GM12878 (cell line): ENCODE results near the gene FIGLA. TPM values are rescaled to one million over a fixed set of nuclear protein-coding genes. Genes with fewer than 3 reads are reported as not detected.

ENCODE experiments used
- ATAC-seq: fragments of 200-7000 bp; cut with Tn5 transposase; 3 replicates; pipeline ENCODE4 v1.9.1; 2020; ENCODE audit warnings: mild to moderate bottlenecking, moderate library complexity
- BruUV-seq: library from RNA; stranded (reverse); fragments of 400-500 nt; replicated peaks from 2 replicates; lab custom pipeline; 2021; lab: Mats Ljungman, UMichigan
- CTCF ChIA-PET: fragments of 300-600 bp; sonication (Branson Sonifier 250); formaldehyde crosslinking; extraction: SDS; loops from one replicate; lab custom pipeline; 2021; ENCODE audit warnings: inconsistent platforms; lab: Yijun Ruan, JAX
- POLR2A ChIA-PET: fragments of 350-600 bp; formaldehyde crosslinking; extraction: SDS; loops from one replicate; lab custom pipeline; 2021; ENCODE audit warnings: inconsistent platforms; lab: Charles Lee
- RAD21 ChIA-PET: fragments of 300-600 bp; sonication (Branson Sonifier 250); formaldehyde crosslinking; loops from one replicate; lab custom pipeline; 2023; ENCODE audit warnings: antibody characterized with exemption; ENCODE audit not compliant: unreplicated experiment; lab: Charles Lee
- SMC1A ChIA-PET: fragments of 300-600 bp; sonication (Branson Sonifier 250); formaldehyde crosslinking; loops from one replicate; lab custom pipeline; 2023; ENCODE audit not compliant: unreplicated experiment, uncharacterized antibody; lab: Charles Lee
- DNase-seq: peaks from one replicate; pipeline ENCODE4 v3.0.0-alpha.2; 2011; ENCODE audit warnings: low read depth, low spot score
- FAIRE-seq: peaks from 3 replicates; lab custom pipeline; 2011; peaks lifted over from hg19 to GRCh38; lab: Jason Lieb, UNC
- H2AFZ ChIP-seq: 2 replicates; pipeline ENCODE4 v1.6.0; 2011; ENCODE audit warnings: low read depth, low read length, control low read depth; ENCODE audit not compliant: control insufficient read depth
- H3K27ac ChIP-seq: 2 replicates; pipeline ENCODE4 v1.5.1; 2011; ENCODE audit warnings: control low read depth; ENCODE audit not compliant: control insufficient read depth, insufficient read depth
- H3K27me3 ChIP-seq, 2 experiments: replicated peaks in 1 of 2; 2 replicates each; pipeline versions ENCODE4 v1.6.0 to v1.6.1; 2011; ENCODE audit warnings: low read length in 1 of 2; ENCODE audit not compliant: control insufficient read depth in 2 of 2, insufficient read depth in 2 of 2
- H3K36me3 ChIP-seq, 2 experiments: 2 replicates each; pipeline ENCODE4 v1.5.1; 2011; ENCODE audit warnings: low read length in 1 of 2; ENCODE audit not compliant: control insufficient read depth in 2 of 2, insufficient read depth in 2 of 2
- H3K4me1 ChIP-seq: 2 replicates; pipeline ENCODE4 v1.6.1; 2011; ENCODE audit warnings: mild to moderate bottlenecking, low read length, moderate library complexity, mixed read lengths; ENCODE audit not compliant: control insufficient read depth, insufficient read depth
- H3K4me2 ChIP-seq: 2 replicates; pipeline ENCODE4 v1.6.0; 2011; ENCODE audit warnings: control low read depth; ENCODE audit not compliant: control insufficient read depth, insufficient read depth
- H3K4me3 ChIP-seq: fragments of 200-600 bp; sonication (generic); 2 replicates; pipeline ENCODE4 v1.5.1; 2016
- H3K79me2 ChIP-seq: 2 replicates; pipeline ENCODE4 v1.6.0; 2011; ENCODE audit warnings: low read length; ENCODE audit not compliant: control insufficient read depth, insufficient read depth
- H3K9ac ChIP-seq: 2 replicates; pipeline ENCODE4 v1.8.0; 2011; ENCODE audit warnings: low read length, control low read depth, mixed read lengths; ENCODE audit not compliant: control insufficient read depth, insufficient read depth
- H3K9me3 ChIP-seq: replicated peaks from 3 replicates; pipeline ENCODE4 v1.5.1; 2011; ENCODE audit warnings: mild to moderate bottlenecking, low read length; ENCODE audit not compliant: control insufficient read depth, insufficient read depth
- H4K20me1 ChIP-seq: 2 replicates; pipeline ENCODE4 v1.6.0; 2011; ENCODE audit not compliant: control insufficient read depth, insufficient read depth
- ASH2L ChIP-seq: fragments of 300-600, 200-600 bp; sonication (generic); IDR thresholded peaks from 2 replicates; pipeline ENCODE4 v1.6.1; 2017; ENCODE audit warnings: low read depth, mild to moderate bottlenecking, borderline replicate concordance
- ATF2 ChIP-seq: IDR thresholded peaks from 2 replicates; pipeline ENCODE4 v1.6.1; 2012; ENCODE audit warnings: low read length, inconsistent platforms
- CBFB ChIP-seq: IDR thresholded peaks from 2 replicates; pipeline ENCODE4 v1.6.1; 2016; ENCODE audit warnings: antibody characterized with exemption, low read depth
- CBX3 ChIP-seq: fragments of 200-600 bp; sonication (generic); IDR thresholded peaks from 2 replicates; pipeline ENCODE4 v1.6.1; 2016; ENCODE audit warnings: low read depth, borderline replicate concordance
- CHD2 ChIP-seq: IDR thresholded peaks from 2 replicates; pipeline ENCODE4 v1.6.1; 2011; ENCODE audit warnings: low read depth, low read length, improper control_type of control experiment, borderline replicate concordance
- ESRRA ChIP-seq: IDR thresholded peaks from 2 replicates; pipeline ENCODE4 v1.6.1; 2012; ENCODE audit warnings: mild to moderate bottlenecking, low read length, improper control_type of control experiment
- KLF5 ChIP-seq: fragments of 450-650 bp; IDR thresholded peaks from 2 replicates; pipeline ENCODE4 v1.6.1; 2014; ENCODE audit warnings: mild to moderate bottlenecking; ENCODE audit not compliant: partially characterized antibody
- MAX ChIP-seq: IDR thresholded peaks from 2 replicates; pipeline ENCODE4 v1.6.1; 2012; ENCODE audit warnings: low read depth, low read length, improper control_type of control experiment
- MTA3 ChIP-seq: IDR thresholded peaks from 2 replicates; pipeline ENCODE4 v1.6.1; 2012; ENCODE audit warnings: low read length, inconsistent platforms, borderline replicate concordance
- MYC ChIP-seq: IDR thresholded peaks from 2 replicates; pipeline ENCODE4 v1.6.1; 2011; ENCODE audit warnings: mild to moderate bottlenecking, low read length, moderate library complexity, inconsistent platforms; ENCODE audit not compliant: insufficient read depth, insufficient replicate concordance, insufficient read length, severe bottlenecking
- NR2C1 ChIP-seq: fragments of 450-650 bp; IDR thresholded peaks from 2 replicates; pipeline ENCODE4 v1.6.1; 2017; ENCODE audit warnings: antibody characterized with exemption, mild to moderate bottlenecking, moderate library complexity
- RBBP5 ChIP-seq: fragments of 200-600 bp; sonication (generic); conservative IDR thresholded peaks from 2 replicates; pipeline ENCODE4 v1.6.1; 2016
- RELA ChIP-seq: fragments of 450-650 bp; IDR thresholded peaks from 2 replicates; pipeline ENCODE4 v1.8.0; 2014; ENCODE audit warnings: borderline replicate concordance; ENCODE audit not compliant: partially characterized antibody
- RFX5 ChIP-seq: IDR thresholded peaks from 2 replicates; pipeline ENCODE4 v1.6.1; 2011; ENCODE audit warnings: low read depth, low read length, improper control_type of control experiment
- RUNX3 ChIP-seq: IDR thresholded peaks from 2 replicates; pipeline ENCODE4 v1.6.1; 2012; ENCODE audit warnings: low read length, inconsistent platforms
- SKIL ChIP-seq: fragments of 450-650 bp; IDR thresholded peaks from 2 replicates; pipeline ENCODE4 v1.6.1; 2017; ENCODE audit warnings: mild to moderate bottlenecking, low read depth, inconsistent platforms; ENCODE audit not compliant: poor library complexity, severe bottlenecking
- SMAD1 ChIP-seq: fragments of 450-650 bp; IDR thresholded peaks from 2 replicates; pipeline ENCODE4 v1.6.1; 2018; ENCODE audit warnings: mild to moderate bottlenecking, low read depth; ENCODE audit not compliant: partially characterized antibody
- SREBF2 ChIP-seq: IDR thresholded peaks from 2 replicates; pipeline ENCODE4 v1.6.1; 2012; ENCODE audit warnings: mild to moderate bottlenecking, low read length
- USF1 ChIP-seq: IDR thresholded peaks from 2 replicates; pipeline ENCODE4 v1.6.1; 2011; ENCODE audit warnings: borderline replicate concordance, low read depth, mild to moderate bottlenecking, moderate library complexity, mixed read lengths, low read length; ENCODE audit not compliant: insufficient read depth; ENCODE audit errors: extremely low read length
- WRNIP1 ChIP-seq: IDR thresholded peaks from 2 replicates; pipeline ENCODE4 v1.6.1; 2011; ENCODE audit warnings: low read depth, low read length, improper control_type of control experiment, borderline replicate concordance
- WGBS: methylation state at CpG from one replicate; pipeline ENCODE4 v1.1.6; 2016; ENCODE audit warnings: low lambda C conversion rate; ENCODE audit not compliant: insufficient replicate concordance, insufficient coverage; ENCODE audit errors: missing lambda C conversion rate; 5-methylcytosine and 5-hydroxymethylcytosine counted together
- in situ Hi-C: fragments of 300-500 bp; cut with MboI; formaldehyde crosslinking; loops from 9 replicates; pipeline ENCODE4 v1.14.3; 2018; ENCODE audit warnings: mixed read lengths
- intact Hi-C: fragments of 100-400 bp; cut with micrococcal nuclease; formaldehyde crosslinking; loops from one replicate; pipeline ENCODE4 v1.14.2; 2022; ENCODE audit not compliant: unreplicated experiment
- polyA plus RNA-seq, 11 experiments: library from polyadenylated mRNA; depleted of rRNA in 4 of 11; unstranded in 6 of 11; stranded (reverse) in 5 of 11; fragments of >200 nt; fragmentation: Nextera tagmentation in 4 of 11; fragmentation: Illumina TruSeq in 1 of 11; extraction: Ambion mirVana in 4 of 11; extraction: Trizol in 1 of 11; gene quantifications; 1 replicate in 1 of 11; 2 replicates in 10 of 11; pipeline versions ENCODE4 v1.2.1 to v1.2.3, GENCODE V29; 2011 to 2016; ENCODE audit warnings: inconsistent platforms in 2 of 11, missing spikeins in 2 of 11, low read depth in 1 of 11
- total RNA-seq, 4 experiments: library from RNA; depleted of rRNA in 3 of 4; stranded (reverse); fragments of >200 nt in 3 of 4; fragmentation: Illumina TruSeq in 1 of 4; extraction: Trizol in 1 of 4; gene quantifications; 2 replicates each; pipeline versions ENCODE4 v1.2.1 to v1.2.3, GENCODE V29; 2013 to 2021

FIGLA gene
- total and polyA plus RNA-seq, 10 of the 15 experiments (the other 5 are each of a cell fraction or from before 2014, with no cell fraction given): not detected

GRCh38 chr2:70784320-70784719 lies 6.1 kb downstream of the FIGLA start:
- ATAC-seq: no peak
- RAD21 ChIA-PET: interaction anchor here (1.5 kb wide), 1 partner anchor 480 kb away, joined by 4 read pairs; no protein-coding TSS in a partner anchor
- peaks cover 0 to 2% of the 10 kb centered on the region in 2 experiments; a peak in 3 of 4 replicates for H3K27me3 ChIP-seq
- H3K27ac ChIP-seq: no peak overlapping the region
- H4K20me1 ChIP-seq: no peaks in the 10 kb centered on the region
- H3K4me1 ChIP-seq: no peaks in the 10 kb centered on the region
- intact Hi-C loops: loop anchor here (2.0 to 10.0 kb wide), 2 partner anchors 100 to 128 kb away; no protein-coding TSS in a partner anchor
- no peak overlapping the region for H3K9ac ChIP-seq
- POLR2A ChIA-PET: no interaction called here
- H3K79me2 ChIP-seq: no peaks in the 10 kb centered on the region
- BruUV-seq: no TSS peak
- H3K4me2 ChIP-seq: no peak overlapping the region
- no peaks in the 10 kb centered on the region for H3K9me3 ChIP-seq
- H3K36me3 ChIP-seq: no peaks in the 10 kb centered on the region
- 15% methylated on average over 2 of the region's 2 CpGs for WGBS
- no peak overlapping the region for H2AFZ ChIP-seq
- no peak for TF ChIP-seq NR2C1
- TF ChIP-seq ATF2: no peak
- TF ChIP-seq ESRRA: no peak
- TF ChIP-seq RFX5: no peak
- no peak for TF ChIP-seq ASH2L
- no peak for TF ChIP-seq WRNIP1
- TF ChIP-seq USF1: no peak
- no peak for TF ChIP-seq SKIL
- TF ChIP-seq CHD2: no peak
- TF ChIP-seq SMAD1: no peak
- no peak for TF ChIP-seq SREBF2
- TF ChIP-seq CBFB: no peak
- no peak for TF ChIP-seq KLF5
- TF ChIP-seq MAX: no peak
- TF ChIP-seq RBBP5: no peak
- TF ChIP-seq MYC: no peak
- no peak for TF ChIP-seq RUNX3
- TF ChIP-seq MTA3: no peak
- no peak for TF ChIP-seq RELA
- TF ChIP-seq CBX3: no peak
- TF ChIP-seq, all 136 proteins: peak for 0
- SMC1A ChIA-PET: no interaction called here
- DNase-seq: no peak
- CTCF ChIA-PET: interaction anchor here (1.5 kb wide), 1 partner anchor 164 kb away, joined by 5 read pairs; no protein-coding TSS in a partner anchor
- in situ Hi-C loops: no loop called here
- no peak for FAIRE-seq
- no peak overlapping the region for H3K4me3 ChIP-seq
